Globus pallidus (tissue), 1 donor: ENCODE data around the gene ZNF74.
"Not testable (repeated sequence)": the region's sequence is repeated elsewhere in the genome, so short reads cannot be mapped to it uniquely, and the experiment has no call there.

Experiments used
- DNase-seq: peaks from one replicate; pipeline ENCODE4 v3.0.0-alpha.2; 2015; ENCODE audit warnings: low spot score

ZNF74 gene

GRCh38 chr22:20448630-20449029, 54.7 kb downstream of the ZNF74 start:
- DNase-seq = no peak

- no peak for DNase-seq
Measured at GRCh38 chr22:20449819-20450550, 56.0 kb downstream of the ZNF74 start.

DNA sequence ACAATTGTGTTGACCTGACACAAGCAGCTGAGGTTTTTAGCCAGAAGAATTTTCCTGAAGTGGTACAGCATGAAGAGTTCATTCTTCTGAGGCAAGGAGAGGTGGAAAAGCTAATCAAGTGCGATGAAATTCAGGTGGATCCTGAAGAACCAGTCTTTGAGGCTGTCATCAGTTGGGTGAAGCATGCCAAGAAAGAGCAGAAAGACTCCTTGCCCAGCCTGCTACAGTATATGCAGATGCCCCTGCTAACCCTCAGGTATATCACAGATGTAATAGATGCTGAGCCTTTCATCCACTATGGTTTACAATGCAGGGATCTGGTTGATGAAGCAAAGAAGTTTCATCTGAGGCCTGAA, 56.6 kb downstream of the ZNF74 start:
- DNase-seq = no peak

GRCh38 chr22:20451129-20451778, 57.3 kb downstream of the ZNF74 start:
- not testable (repeated sequence) for DNase-seq

GRCh38 chr22:20451920-20452319, 58.0 kb downstream of the ZNF74 start:
- no peak for DNase-seq

- DNase-seq = no peak
Measured at GRCh38 chr22:20453222-20453621, 59.3 kb downstream of the ZNF74 start.

GRCh38 chr22:20455709-20456063, 61.7 kb downstream of the ZNF74 start:
- no peak for DNase-seq

DNA sequence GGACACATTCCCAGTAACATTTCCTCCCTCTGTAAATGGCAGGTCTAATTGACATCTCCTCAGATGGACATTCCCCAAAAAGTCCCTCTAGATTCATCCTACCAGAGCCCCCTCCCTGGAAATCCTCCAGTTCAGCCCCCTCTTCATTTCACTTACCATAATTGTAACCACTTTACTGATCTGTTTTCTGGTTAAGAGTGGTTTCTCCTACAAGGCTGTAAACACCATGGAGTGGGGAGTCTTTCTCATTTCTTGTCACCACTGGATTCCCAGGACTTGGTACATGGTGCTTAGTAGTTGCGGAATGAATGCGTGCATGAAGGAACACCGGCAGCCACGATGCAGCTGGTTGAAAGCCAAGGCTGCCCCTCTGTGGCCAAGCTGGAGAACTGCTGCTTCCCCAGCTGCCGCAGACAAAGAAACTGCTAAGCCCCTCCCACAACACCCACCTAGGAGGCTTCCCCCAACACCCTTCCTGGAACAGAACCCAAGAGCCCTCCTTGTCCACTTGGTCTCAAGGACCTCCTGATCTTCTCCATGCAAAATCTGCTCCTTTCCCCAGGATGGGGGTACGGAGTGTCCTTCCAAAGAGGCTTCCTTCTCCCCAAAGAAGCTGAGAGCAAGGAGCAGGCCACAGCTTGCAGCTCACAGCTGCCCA, 62.2 kb downstream of the ZNF74 start:
- DNase-seq = peak; percentile 68

GRCh38 chr22:20456722-20457076, 62.7 kb downstream of the ZNF74 start:
- DNase-seq = no peak

DNA sequence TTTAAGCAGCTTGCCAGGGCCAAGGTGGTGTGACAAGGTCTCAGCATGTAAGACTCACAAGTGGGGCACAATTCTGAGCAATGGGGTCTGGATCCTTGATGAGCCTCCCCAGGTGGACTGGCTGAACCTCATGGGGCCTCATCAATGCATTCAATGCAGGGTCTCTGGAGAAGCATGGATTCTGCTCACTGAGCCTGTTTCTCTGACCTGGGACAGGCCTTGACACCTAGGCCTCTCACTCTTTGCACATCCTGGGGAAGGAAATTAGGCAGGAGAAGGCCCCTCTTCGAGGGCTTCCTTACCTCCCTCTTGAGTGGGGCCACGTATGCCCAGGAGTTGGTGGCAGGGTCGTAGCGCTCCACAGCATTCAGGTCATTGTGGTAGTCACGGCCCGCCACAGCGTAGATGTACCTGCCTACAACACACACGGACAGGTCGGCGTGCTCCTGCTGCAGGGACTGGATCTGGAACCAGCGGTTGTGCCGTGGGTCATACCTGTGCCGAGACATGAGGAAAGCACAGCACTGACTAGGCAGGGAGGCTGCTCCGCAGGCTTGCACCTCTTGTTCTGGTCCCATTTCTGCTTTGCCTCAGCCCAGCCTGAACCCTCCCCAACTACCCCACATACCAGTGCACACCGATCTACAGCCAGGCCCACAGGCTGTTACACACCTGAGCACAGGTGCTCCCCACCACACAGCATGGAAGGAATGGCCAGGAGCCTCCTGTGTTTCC, 63.7 kb downstream of the ZNF74 start:
- DNase-seq = no peak
